WERI-Rb-1 (cell line): Measurements from ENCODE around the gene PRND.

Experiments
- DNase-seq: peaks from one replicate; pipeline ENCODE4 v3.0.0-alpha.2; 2020
- H3K27ac ChIP-seq: fragments of 250-450 bp; sonication (Bioruptor Pico); 2 replicates; pipeline ENCODE4 v1.5.1; 2020; ENCODE audit warnings: mild to moderate bottlenecking, moderate library complexity
- H3K27me3 ChIP-seq: fragments of 250-450 bp; sonication (Bioruptor Pico); 2 replicates; pipeline ENCODE4 v1.5.1; 2021; ENCODE audit warnings: mild to moderate bottlenecking, low read depth, moderate library complexity; ENCODE audit not compliant: insufficient read depth, severe bottlenecking
- H3K36me3 ChIP-seq: fragments of 250-450 bp; sonication (Bioruptor Pico); 2 replicates; pipeline ENCODE4 v1.5.1; 2020; ENCODE audit warnings: mild to moderate bottlenecking, moderate library complexity
- H3K4me3 ChIP-seq: 2 replicates; pipeline ENCODE4 v1.5.1; 2011; ENCODE audit warnings: low read depth, mild to moderate bottlenecking, control low read depth, low read length
- H3K9me3 ChIP-seq: fragments of 250-450 bp; sonication (Bioruptor Pico); 2 replicates; pipeline ENCODE4 v1.5.1; 2021; ENCODE audit warnings: mild to moderate bottlenecking, moderate library complexity; ENCODE audit not compliant: severe bottlenecking
- CTCF ChIP-seq: IDR thresholded peaks from 2 replicates; pipeline ENCODE4 v1.5.1; 2011; ENCODE audit warnings: low read depth, mild to moderate bottlenecking, control low read depth, inconsistent platforms, low read length

The PRND gene

GRCh38 chr20:4763723-4764510 lies 42.2 kb downstream of the PRND start:
- DNase-seq, result no peak
- no peaks in the 10 kb centered on the region for H3K36me3 ChIP-seq

GRCh38 chr20:4764805-4765204 lies 43.1 kb downstream of the PRND start:
- H3K27ac ChIP-seq, result no peak overlapping the region
- H3K27me3 ChIP-seq, result peaks cover 2% of the 10 kb centered on the region
- no peak overlapping the region for H3K4me3 ChIP-seq
- no peak for TF ChIP-seq CTCF
- no peaks in the 10 kb centered on the region for H3K36me3 ChIP-seq
- H3K9me3 ChIP-seq, result no peaks in the 10 kb centered on the region
- no peak for DNase-seq

More at GRCh38 chr20:4763723-4764510, 42.2 kb downstream of the PRND start:
- Histone ChIP-seq H3K27ac (no peak overlapping the region), H3K9me3 (no peaks in the 10 kb centered on the region), H3K27me3 (no peaks in the 10 kb centered on the region), H3K4me3 (no peak overlapping the region)
- no peak for TF ChIP-seq CTCF

GRCh38 chr20:4765681-4766080 lies 44.0 kb downstream of the PRND start:
- Histone ChIP-seq H3K27me3 (peaks cover 2% of the 10 kb centered on the region), H3K27ac (no peak overlapping the region), H3K9me3 (no peaks in the 10 kb centered on the region), H3K4me3 (no peak overlapping the region), H3K36me3 (no peaks in the 10 kb centered on the region)
- TF ChIP-seq CTCF, result no peak
- DNase-seq, result no peak

- Histone ChIP-seq H3K36me3 (no peaks in the 10 kb centered on the region), H3K4me3 (no peak overlapping the region), H3K9me3 (peaks cover 4% of the 10 kb centered on the region), H3K27ac (no peak overlapping the region), H3K27me3 (peaks cover 10% of the 10 kb centered on the region)
- DNase-seq, result no peak
- TF ChIP-seq CTCF, result no peak
Observed at GRCh38 chr20:4766631-4767030, 44.9 kb downstream of the PRND start.

- H3K27ac ChIP-seq, result no peak overlapping the region
Observed at GRCh38 chr20:4767084-4767483, 45.4 kb downstream of the PRND start.

More at GRCh38 chr20:4767084-4767483, 45.4 kb downstream of the PRND start:
- H3K36me3 ChIP-seq, result no peaks in the 10 kb centered on the region
- H3K27me3 ChIP-seq, result peaks cover 10% of the 10 kb centered on the region
- H3K9me3 ChIP-seq, result peaks cover 9% of the 10 kb centered on the region
- no peak for TF ChIP-seq CTCF
- DNase-seq, result no peak
- no peak overlapping the region for H3K4me3 ChIP-seq
